ENCODE data around the gene DMRTA2. TPM values are rescaled to one million over a fixed set of nuclear protein-coding genes. Genes with fewer than 3 reads are reported as not detected.

Gene DMRTA2
- total and polyA plus RNA-seq, 2 donors (not counting 1 experiment from before 2014, with no cell fraction given) = not detected

DNA sequence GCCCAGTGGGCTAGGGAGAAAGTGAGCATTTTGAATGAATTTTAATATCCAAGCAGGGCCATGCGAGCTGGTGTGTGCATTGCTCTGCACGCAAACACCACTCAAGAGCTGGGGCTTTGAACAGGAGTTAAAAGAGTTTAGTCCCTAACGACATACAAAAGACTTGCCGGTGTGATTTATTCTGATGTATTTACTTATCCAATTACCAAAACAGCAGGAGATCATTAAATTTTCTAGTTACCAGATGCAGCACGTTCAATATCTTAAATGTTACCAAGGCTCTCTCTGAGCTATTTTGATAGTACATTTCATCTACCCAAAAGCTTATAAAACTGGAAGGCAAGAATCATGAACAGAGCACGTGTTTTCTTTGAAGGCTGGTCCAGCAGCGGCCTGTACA, 30.0 kb upstream of the DMRTA2 start:
- POLR2A ChIA-PET = no interaction called here
- Histone ChIP-seq H4K20me1 (ENCODE audit: control insufficient read depth, insufficient read depth, low read length, poor library complexity, severe bottlenecking) (no peaks in the 10 kb centered on the region), H3K79me2 (ENCODE audit: control insufficient read depth, insufficient read depth, low read length) (no peaks in the 10 kb centered on the region), H3K4me1 (ENCODE audit: control insufficient read depth in 2 of 2, insufficient read depth in 2 of 2, low read length in 2 of 2) (no peaks in the 10 kb centered on the region), H3K27me3 (replicated peaks in 1 of 4; ENCODE audit: control extremely low read depth in 1 of 4, control insufficient read depth in 3 of 4, insufficient read depth in 4 of 4, low read length in 3 of 4) (no peaks in the 10 kb centered on the region), H3K4me2 (replicated peaks; ENCODE audit: low read depth, low read length, poor library complexity, severe bottlenecking) (no peak overlapping the region), H3K9ac (ENCODE audit: low read length) (no peak overlapping the region), H3K4me3 (ENCODE audit: control extremely low read depth in 1 of 5, extremely low read depth in 1 of 5, insufficient read depth in 1 of 5, low read depth in 2 of 5, low read length in 4 of 5) (no peak overlapping the region), H2AFZ (ENCODE audit: insufficient read depth, low read depth, low read length, poor library complexity, severe bottlenecking) (no peak overlapping the region), H3K36me3 (replicated peaks in 1 of 2; ENCODE audit: control extremely low read depth in 1 of 2, control insufficient read depth in 1 of 2, extremely low read depth in 1 of 2, insufficient read depth in 2 of 2, low read length in 1 of 2) (no peaks in the 10 kb centered on the region), H3K27ac (ENCODE audit: low read length in 2 of 2) (no peak overlapping the region), H3K9me3 (ENCODE audit: control extremely low read depth in 1 of 3, control insufficient read depth in 2 of 3, insufficient read depth in 1 of 3, low read length in 2 of 3) (no peaks in the 10 kb centered on the region)
- no peak overlapping the region for H3K4me3 Mint-ChIP-seq
- no peaks in the 10 kb centered on the region for H3K27me3 Mint-ChIP-seq
- CTCF ChIA-PET = interaction anchor here (1.1 kb wide), 1 partner anchor 11 kb away, joined by 3 read pairs; no protein-coding TSS in a partner anchor
- no peak for DNase-seq
- no peak for TF ChIP-seq EZH2 (IDR thresholded peaks at IDR 0.05; ENCODE audit: borderline replicate concordance, insufficient read depth, low read depth, low read length, poor library complexity, severe bottlenecking)
- TF ChIP-seq, protein P1, sequence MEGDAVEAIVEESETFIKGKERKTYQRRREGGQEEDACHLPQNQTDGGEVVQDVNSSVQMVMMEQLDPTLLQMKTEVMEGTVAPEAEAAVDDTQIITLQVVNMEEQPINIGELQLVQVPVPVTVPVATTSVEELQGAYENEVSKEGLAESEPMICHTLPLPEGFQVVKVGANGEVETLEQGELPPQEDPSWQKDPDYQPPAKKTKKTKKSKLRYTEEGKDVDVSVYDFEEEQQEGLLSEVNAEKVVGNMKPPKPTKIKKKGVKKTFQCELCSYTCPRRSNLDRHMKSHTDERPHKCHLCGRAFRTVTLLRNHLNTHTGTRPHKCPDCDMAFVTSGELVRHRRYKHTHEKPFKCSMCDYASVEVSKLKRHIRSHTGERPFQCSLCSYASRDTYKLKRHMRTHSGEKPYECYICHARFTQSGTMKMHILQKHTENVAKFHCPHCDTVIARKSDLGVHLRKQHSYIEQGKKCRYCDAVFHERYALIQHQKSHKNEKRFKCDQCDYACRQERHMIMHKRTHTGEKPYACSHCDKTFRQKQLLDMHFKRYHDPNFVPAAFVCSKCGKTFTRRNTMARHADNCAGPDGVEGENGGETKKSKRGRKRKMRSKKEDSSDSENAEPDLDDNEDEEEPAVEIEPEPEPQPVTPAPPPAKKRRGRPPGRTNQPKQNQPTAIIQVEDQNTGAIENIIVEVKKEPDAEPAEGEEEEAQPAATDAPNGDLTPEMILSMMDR (IDR thresholded peaks at IDR 0.05) = no peak
- ATAC-seq (ENCODE audit: low read depth) = no peak
- WGBS (ENCODE audit: insufficient coverage) = 98% methylated on average over 4 of the region's 7 CpGs
- H3K27ac Mint-ChIP-seq = no peak overlapping the region
- H3K9me3 Mint-ChIP-seq (ENCODE audit: insufficient read depth) = no peaks in the 10 kb centered on the region
- no peaks in the 10 kb centered on the region for H3K4me1 Mint-ChIP-seq
- intact Hi-C loops (cut with micrococcal nuclease) = no loop called here

DNA sequence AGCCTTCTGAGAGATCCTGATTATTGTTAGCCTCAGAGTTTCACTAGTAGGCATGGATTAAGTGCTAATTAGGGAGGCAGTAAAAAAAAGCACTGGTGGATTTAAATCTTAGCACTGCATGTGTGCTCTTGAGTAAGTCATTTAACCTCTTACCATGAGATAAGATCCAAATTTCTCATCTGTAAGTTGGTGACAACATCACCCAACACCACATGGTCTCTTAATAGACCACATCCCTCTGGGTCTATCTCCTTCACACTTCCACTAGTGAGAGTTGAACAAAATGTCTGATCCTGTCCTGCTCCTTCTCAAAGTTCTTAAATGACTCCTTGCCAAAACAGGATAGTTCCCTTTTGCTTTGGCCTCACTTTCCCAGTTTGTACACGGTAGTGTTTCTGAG, 29.5 kb upstream of the DMRTA2 start:
- DNase-seq (no peak), ATAC-seq (ENCODE audit: low read depth) (no peak)
- H3K36me3 ChIP-seq (replicated peaks in 1 of 2; ENCODE audit: control extremely low read depth in 1 of 2, control insufficient read depth in 1 of 2, extremely low read depth in 1 of 2, insufficient read depth in 2 of 2, low read length in 1 of 2) = no peaks in the 10 kb centered on the region
- WGBS (ENCODE audit: insufficient coverage) = no CpG with 5 or more reads among the region's 1 CpG
- no peak overlapping the region for H3K9ac ChIP-seq (ENCODE audit: low read length)
- no peaks in the 10 kb centered on the region for H3K79me2 ChIP-seq (ENCODE audit: control insufficient read depth, insufficient read depth, low read length)
- no peaks in the 10 kb centered on the region for H4K20me1 ChIP-seq (ENCODE audit: control insufficient read depth, insufficient read depth, low read length, poor library complexity, severe bottlenecking)
- no peak overlapping the region for H3K4me3 Mint-ChIP-seq
- H3K27me3 Mint-ChIP-seq = no peaks in the 10 kb centered on the region
- POLR2A ChIA-PET = no interaction called here
- H3K27ac ChIP-seq (ENCODE audit: low read length in 2 of 2) = no peak overlapping the region
- no peaks in the 10 kb centered on the region for H3K4me1 Mint-ChIP-seq
- H3K9me3 ChIP-seq (ENCODE audit: control extremely low read depth in 1 of 3, control insufficient read depth in 2 of 3, insufficient read depth in 1 of 3, low read length in 2 of 3) = no peaks in the 10 kb centered on the region
- no peak overlapping the region for H3K4me3 ChIP-seq (ENCODE audit: control extremely low read depth in 1 of 5, extremely low read depth in 1 of 5, insufficient read depth in 1 of 5, low read depth in 2 of 5, low read length in 4 of 5)
- H3K4me2 ChIP-seq (replicated peaks; ENCODE audit: low read depth, low read length, poor library complexity, severe bottlenecking) = no peak overlapping the region
- no peaks in the 10 kb centered on the region for H3K4me1 ChIP-seq (ENCODE audit: control insufficient read depth in 2 of 2, insufficient read depth in 2 of 2, low read length in 2 of 2)
- intact Hi-C loops (cut with micrococcal nuclease) = no loop called here
- TF ChIP-seq, protein P1 (IDR thresholded peaks at IDR 0.05) = no peak
- TF ChIP-seq EZH2 (IDR thresholded peaks at IDR 0.05; ENCODE audit: borderline replicate concordance, insufficient read depth, low read depth, low read length, poor library complexity, severe bottlenecking) = no peak
- H3K9me3 Mint-ChIP-seq (ENCODE audit: insufficient read depth) = no peaks in the 10 kb centered on the region
- CTCF ChIA-PET = interaction anchor here (1.1 kb wide), 1 partner anchor 10 kb away, joined by 3 read pairs; no protein-coding TSS in a partner anchor
- no peak overlapping the region for H2AFZ ChIP-seq (ENCODE audit: insufficient read depth, low read depth, low read length, poor library complexity, severe bottlenecking)
- H3K27me3 ChIP-seq (replicated peaks in 1 of 4; ENCODE audit: control extremely low read depth in 1 of 4, control insufficient read depth in 3 of 4, insufficient read depth in 4 of 4, low read length in 3 of 4) = no peaks in the 10 kb centered on the region
- no peak overlapping the region for H3K27ac Mint-ChIP-seq

All from B cell (primary cell).